Bronchial epithelial cell (primary cell): ENCODE data around the gene BSPH1. TPM values are rescaled to one million over a fixed set of nuclear protein-coding genes. Genes with fewer than 3 reads are reported as not detected.

Experiments
- DNase-seq: peaks from one replicate; pipeline ENCODE4 v3.0.0-alpha.2; 2010; ENCODE audit warnings: low read depth
- FAIRE-seq: peaks from 2 replicates; lab custom pipeline; 2011; peaks lifted over from hg19 to GRCh38; lab: Jason Lieb, UNC
- H3K27me3 ChIP-seq: 2 replicates; pipeline ENCODE4 v1.5.1; 2011; ENCODE audit warnings: low read length; ENCODE audit not compliant: control insufficient read depth, insufficient read depth
- H3K36me3 ChIP-seq: 2 replicates; pipeline ENCODE4 v1.5.1; 2011; ENCODE audit warnings: low read length; ENCODE audit not compliant: control insufficient read depth, insufficient read depth
- H3K4me3 ChIP-seq: 2 replicates; pipeline ENCODE4 v1.5.1; 2011; ENCODE audit warnings: mild to moderate bottlenecking, low read depth, low read length, control low read depth
- CTCF ChIP-seq: IDR thresholded peaks from 2 replicates; pipeline ENCODE4 v1.5.1; 2011; ENCODE audit warnings: mild to moderate bottlenecking, moderate library complexity, low read length, control low read depth, inconsistent platforms; ENCODE audit not compliant: insufficient read depth, severe bottlenecking
- total RNA-seq: library from RNA; depleted of rRNA; stranded (reverse); fragments of >200 nt; gene quantifications from 2 replicates; pipeline ENCODE4 v1.2.1, GENCODE V29; 2014

Gene BSPH1
- total RNA-seq, 1 donor from 2014 or later: not detected

- no peak for TF ChIP-seq CTCF
- H3K36me3 ChIP-seq: no peaks in the 10 kb centered on the region
- H3K27me3 ChIP-seq: no peaks in the 10 kb centered on the region
- FAIRE-seq (no peak), DNase-seq (no peak)
- no peak overlapping the region for H3K4me3 ChIP-seq
These were observed 31.5 kb upstream of the BSPH1 start for GRCh38 chr19:48023518-48023917.

- no peaks in the 10 kb centered on the region for H3K27me3 ChIP-seq
- DNase-seq: no peak
- H3K4me3 ChIP-seq: no peak overlapping the region
- H3K36me3 ChIP-seq: no peaks in the 10 kb centered on the region
- no peak for FAIRE-seq
- TF ChIP-seq CTCF: no peak
These were observed 31.0 kb upstream of the BSPH1 start for GRCh38 chr19:48023011-48023410.

GRCh38 chr19:48020686-48021085, 28.7 kb upstream of the BSPH1 start:
- H3K36me3 ChIP-seq: no peaks in the 10 kb centered on the region
- H3K27me3 ChIP-seq: no peaks in the 10 kb centered on the region
- FAIRE-seq (no peak), DNase-seq (no peak)
- no peak for TF ChIP-seq CTCF
- no peak overlapping the region for H3K4me3 ChIP-seq

GRCh38 chr19:48010932-48011758, 19.2 kb upstream of the BSPH1 start:
- Histone ChIP-seq H3K4me3 (no peak overlapping the region), H3K36me3 (no peaks in the 10 kb centered on the region), H3K27me3 (no peaks in the 10 kb centered on the region)
- no peak for TF ChIP-seq CTCF
- FAIRE-seq (no peak), DNase-seq (no peak)

- FAIRE-seq (no peak), DNase-seq (no peak)
- H3K36me3 ChIP-seq: no peaks in the 10 kb centered on the region
- H3K4me3 ChIP-seq: no peak overlapping the region
- TF ChIP-seq CTCF: peak; percentile 8
- H3K27me3 ChIP-seq: no peaks in the 10 kb centered on the region
These were observed 14.8 kb upstream of the BSPH1 start for GRCh38 chr19:48006762-48007161.
